COLO668 (cell line): Measurements from ENCODE around the gene MMP20.

Source experiments
- DNase-seq: peaks from one replicate; lab custom pipeline; 2025; ENCODE audit not compliant: unreplicated experiment; lab: John Stamatoyannopoulos, UW

Gene MMP20

DNA sequence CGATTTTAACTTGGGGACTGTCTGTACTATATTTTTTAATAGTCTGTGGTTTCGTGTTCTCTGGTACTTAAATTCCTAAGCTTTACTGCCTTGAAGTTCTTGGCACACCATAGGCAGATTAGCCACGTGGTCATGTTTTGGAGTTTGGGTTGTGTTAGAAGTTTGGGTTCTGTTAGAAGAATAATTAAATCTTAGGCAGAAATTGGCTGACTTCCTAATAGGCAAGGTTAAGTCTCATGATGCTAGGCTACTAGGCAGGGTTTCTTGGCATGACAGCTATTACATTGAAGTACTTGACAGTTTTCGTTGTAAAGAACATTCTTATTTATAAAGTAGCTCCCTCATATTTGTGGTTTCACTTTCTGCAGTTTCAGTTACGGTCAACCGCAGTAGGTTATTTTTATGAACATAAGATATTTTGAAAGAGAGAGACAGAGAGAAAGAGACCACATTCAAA, 64.5 kb downstream of the MMP20 start:
- no peak for DNase-seq

DNA sequence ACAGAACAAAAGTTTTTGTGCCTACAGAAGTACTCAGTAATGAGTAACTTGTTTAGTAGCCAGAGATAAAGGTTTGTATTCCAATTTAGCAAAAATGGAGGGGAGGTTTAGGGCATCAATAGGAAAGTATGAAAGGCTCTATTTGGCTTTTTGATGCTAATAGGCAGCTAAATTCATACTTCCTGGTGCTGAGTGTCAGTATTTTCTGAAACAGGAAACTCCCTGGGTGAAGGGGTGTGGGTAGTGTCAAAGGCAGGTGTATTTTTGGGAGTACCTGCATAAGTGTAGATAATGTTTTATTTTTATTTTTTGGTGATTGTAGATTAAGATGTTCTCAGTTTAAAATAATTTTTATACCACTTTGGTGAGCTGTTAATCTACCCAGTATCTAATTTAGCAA, 65.3 kb downstream of the MMP20 start:
- no peak for DNase-seq

DNA sequence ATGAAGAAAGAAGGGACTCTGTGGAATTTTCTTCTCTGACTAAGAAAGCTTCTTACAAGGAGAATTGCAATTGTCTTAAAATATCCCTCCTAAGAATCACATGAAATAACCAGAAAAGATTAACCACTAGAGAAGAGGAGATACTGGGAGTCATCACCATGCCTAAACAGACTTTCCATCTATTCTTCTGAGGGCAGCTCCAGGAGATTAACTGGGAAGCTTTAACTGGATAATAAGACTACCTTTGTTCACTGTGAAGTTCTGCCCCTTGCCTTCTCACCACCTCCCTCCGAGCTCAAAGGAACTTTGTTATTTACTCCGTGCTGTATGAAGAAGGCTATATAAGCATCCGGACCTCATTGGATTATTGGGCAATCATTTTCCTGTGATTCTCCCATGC, 70.0 kb downstream of the MMP20 start:
- no peak for DNase-seq

DNA sequence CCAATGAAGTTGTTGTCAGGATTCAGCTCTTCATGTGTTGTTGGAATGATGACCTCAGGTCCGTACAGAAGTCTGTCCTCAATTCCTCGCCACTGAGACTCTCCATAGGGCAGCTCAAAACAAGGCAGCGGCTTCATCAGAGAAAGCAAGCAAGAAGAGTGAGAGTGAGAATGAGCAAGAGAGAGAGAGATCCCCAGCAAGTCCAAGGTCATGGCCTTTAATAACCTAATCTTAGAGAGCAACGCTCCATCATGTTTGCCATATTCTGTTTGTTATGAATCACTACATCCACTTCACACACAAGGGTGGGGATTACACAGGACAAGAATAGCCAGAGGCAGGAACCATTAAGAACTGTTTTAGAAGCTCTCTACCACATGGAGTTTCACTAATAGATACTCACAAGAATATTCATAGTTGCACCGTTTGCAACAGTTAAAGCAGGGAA, 71.3 kb downstream of the MMP20 start:
- DNase-seq, result no peak

DNA sequence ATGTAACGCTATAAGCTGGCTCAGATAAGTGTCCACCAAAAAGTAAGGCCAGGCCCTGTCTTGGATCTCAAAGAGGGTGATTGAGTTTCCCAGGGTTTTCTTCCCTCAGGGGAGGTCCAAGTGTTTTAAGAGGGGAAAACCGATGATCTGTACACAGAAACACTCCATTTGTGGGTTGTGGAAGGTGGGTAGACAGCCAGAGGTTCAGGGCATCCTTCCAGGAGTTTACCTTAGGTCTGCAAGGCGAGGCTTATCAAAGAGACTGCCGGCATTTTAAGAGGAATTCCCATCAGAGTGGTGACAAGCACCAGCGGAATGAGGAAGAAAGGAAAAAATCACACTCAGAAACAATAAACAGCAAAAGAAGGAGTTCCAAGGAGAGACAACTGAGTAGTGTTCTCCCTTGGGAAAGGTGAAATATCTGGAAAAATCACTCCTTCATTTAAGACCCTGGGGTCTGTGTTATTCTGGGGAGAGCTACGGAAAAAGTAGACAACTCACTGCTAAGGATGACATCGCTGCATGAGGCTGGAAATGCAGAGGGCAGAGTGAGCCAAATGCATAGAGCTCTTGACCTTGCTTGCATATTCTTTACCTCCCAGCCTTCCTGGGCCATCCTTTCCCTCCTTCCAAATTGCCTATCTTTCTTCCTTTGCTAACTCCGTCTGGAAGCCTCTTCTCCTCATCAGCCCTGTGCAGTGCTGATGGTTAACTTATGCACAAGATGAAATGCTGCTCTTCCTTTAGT, 72.5 kb downstream of the MMP20 start:
- DNase-seq, result no peak

DNA sequence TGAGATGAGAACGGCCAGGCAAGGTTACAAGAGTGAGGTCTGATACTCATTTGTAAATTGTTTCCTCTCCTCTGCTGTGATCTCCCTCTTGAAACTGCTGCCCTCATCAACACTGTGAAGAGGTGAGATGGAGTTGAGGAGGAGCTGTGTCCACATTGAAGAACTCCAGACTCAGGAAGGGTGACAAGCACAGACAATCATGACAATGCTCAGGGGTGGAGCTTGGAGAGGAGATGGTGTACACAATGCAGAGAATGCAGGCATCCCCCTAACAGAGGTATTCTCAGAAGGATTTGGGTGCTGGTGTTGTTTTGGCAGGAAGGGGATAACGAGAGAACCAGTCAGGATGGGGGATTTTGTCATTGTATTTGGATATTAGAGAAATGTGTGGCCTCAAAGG, 73.1 kb downstream of the MMP20 start:
- no peak for DNase-seq

DNA sequence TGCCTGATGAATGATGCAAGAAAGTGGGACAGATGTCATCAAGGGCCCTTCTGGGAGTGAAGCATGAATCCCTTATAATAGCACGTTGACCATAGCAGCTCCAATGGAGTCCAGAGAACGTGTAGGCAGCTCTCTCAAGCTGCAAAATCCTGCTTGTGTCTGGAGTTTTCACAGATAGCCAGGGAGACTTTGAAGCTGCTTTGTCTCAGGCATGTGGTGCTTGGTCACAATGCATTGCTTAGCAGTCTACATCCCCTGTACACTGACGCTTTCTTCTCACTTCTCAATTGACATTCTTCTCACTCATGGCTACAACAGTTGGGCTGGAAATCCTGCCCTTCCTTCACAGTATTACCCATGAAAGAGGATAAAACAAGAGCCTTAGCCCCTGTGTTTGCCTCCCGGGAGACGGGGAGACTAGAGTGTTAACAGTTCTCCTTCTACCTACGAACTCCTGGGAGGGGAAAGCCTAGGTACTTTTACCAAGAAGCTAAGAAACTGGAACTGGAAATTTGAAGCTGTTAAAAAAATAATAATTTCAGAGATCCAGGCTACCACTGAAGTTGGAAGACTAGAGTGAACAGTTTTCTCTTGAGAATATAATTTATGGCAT, 73.9 kb downstream of the MMP20 start:
- DNase-seq, result no peak

DNA sequence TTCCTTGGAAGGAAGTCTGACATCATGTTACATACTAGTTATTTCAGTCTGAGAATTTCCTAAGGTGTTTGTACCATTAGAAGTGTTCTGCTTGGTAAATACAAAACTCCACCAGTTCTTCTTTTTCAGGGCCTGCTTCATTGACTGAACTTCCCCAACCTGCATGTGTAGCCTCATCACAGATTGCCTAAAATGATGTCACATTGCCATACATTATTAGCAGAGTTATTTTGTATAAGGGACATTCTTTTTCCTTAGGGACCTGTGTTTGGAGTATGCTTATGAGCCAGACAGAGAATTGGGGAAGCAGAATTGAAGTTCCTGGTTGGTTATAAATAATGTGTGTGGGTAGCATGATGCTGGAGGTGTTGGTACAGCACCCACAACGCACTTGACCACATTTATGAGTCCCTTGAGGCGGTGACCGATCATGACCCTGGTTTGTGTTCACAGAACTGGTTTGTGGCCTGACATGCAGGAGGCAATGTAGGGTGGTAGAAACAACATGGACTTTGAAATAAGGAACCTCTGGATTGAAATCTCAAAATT, 78.1 kb downstream of the MMP20 start:
- DNase-seq, result no peak

DNA sequence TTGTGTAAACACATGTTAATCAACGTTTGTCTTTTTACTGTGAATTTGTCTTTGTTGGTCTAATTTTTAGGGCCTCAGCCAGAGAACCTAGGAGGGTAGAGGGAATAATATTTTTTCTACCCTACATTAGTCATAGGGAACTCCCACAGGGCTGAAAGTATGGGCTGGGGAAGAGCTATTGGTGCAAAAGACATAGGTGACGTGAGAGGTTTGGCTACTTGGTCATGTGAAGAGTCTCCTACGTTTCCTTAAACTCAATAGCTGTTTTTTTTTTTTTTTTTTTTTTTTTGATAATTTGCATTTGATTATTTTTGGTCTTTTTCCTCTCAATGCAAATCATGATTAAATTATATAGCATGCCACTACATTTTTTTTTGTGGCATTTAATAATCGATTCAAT, 78.7 kb downstream of the MMP20 start:
- DNase-seq, result no peak

DNA sequence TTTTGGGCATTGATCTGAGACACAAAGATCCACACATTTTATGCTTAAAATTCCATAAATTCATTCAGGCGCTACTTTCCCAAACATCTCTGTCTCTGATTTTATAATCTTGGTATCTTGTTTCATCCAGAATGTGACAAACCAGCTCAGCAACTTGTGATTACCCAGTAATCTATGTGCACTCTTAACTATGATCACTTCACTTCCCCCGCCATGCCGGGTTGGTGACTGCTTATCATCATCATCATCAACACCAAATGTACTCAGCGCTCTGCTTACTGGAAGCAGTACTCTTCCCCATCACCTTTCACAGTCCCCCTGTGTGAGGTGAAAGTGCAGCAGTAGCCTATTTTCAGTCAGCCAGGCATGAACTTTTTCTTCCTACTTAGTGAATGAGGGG, 79.4 kb downstream of the MMP20 start:
- no peak for DNase-seq

DNA sequence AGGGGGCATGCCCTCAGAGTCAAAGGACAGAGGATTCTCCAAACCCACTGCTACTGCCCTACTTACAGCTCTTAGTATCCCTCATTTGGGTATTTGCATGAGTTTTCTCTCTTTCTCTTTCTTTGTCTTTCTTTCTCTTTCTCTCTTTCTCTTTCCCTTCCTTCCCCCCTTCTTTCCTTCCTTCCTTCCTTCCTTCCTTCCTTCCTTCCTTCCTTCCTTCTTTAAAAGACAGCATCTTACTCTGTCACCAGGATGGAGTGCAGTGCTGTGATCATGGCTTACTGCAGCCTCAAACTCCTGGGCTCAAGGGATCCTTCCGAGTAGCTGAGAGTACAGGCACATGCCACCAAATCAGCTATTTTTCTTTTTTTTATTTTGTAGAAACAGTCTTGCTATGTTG, 80.5 kb downstream of the MMP20 start:
- DNase-seq, result no peak

DNA sequence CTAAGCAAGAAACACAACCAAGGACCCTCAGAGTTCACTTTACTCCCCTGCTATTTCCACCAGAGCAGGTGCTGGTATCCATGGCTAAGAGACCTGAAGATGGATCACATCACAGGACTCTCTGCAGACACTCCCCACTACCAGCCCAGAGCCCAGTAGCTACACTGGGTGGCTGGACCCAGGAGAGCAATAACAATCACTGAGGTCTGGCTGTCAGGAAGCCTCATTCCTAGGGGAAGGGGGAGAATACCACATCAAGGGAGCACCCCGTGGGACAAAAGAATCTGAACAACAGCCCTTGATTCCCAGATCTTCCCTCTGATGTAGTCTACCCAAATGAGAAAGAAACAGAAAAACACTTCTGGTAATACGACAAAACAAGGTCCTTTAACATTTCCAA, 85.6 kb downstream of the MMP20 start:
- no peak for DNase-seq

DNA sequence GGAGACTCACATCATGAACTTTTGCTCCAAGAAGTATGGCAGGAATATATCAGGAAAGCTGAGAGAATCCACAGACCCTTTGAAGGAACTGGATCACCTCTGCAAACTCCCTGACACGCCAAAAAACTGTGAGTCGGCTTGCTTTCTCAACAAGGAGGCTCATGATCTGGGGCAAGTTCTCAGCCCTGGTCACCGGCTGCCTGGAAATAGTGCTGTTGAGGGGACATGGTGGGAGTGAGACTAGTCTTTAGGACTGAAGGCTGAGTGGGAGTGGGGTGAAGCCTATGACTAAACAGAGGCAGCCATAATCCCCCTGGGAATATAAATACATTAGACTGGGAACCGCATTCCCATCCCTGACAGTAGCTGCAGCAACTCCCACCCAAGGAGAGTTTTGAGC, 86.2 kb downstream of the MMP20 start:
- no peak for DNase-seq

DNA sequence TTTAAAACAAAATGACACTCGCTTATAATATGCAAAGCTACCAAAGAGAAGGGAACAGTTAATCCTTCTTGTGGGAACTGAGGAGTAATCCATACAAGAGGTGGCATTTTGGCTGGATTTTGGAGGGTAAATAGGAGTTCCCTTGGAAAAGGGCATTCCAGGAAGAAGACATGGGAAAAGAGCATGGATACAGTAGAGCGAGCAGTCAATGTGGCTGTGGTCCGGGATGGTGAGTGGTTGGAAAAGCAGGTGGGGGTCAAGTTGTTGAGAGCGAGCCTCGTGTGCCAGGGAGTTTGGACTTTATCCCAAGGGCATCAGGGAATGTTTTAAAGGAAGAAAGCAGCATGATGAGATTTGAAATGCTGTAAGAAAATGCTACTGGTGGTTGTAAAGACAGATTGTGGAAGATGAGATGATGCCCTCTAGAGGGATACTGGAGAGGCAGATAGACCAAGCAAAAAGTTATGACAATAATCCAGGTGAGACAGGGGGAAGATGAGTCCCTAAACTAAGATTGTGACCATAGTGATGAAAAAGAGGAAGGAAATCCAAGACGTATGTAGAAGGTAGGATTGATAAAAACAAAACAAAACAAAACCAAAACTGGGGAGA, 90.8 kb downstream of the MMP20 start:
- DNase-seq, result no peak

DNA sequence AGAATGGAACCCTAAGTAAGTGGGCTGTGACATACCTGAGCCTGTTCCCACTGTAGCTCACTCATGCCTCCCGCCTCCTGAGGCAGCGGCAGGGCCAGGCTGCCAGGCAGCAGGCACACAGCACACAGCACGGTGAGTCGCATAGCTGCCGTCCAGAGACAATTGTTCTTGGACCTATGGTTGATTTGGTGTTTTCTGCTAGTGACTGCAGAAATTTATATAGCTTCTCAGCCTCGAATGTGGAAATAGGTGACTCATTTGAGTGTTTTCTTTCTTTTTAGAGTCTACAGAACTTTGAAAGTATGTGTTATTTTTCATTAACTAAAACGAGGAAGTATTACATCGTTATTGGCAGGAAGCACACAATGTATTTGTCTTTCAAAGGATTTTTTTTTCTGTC, 94.6 kb downstream of the MMP20 start, which contains the start of gene MMP7:
TSS of gene MMP7 (minus strand) at position 190 of the 400 bp plus-strand sequence. CDS start at position 143, 47 bp downstream.
- no peak for DNase-seq

DNA sequence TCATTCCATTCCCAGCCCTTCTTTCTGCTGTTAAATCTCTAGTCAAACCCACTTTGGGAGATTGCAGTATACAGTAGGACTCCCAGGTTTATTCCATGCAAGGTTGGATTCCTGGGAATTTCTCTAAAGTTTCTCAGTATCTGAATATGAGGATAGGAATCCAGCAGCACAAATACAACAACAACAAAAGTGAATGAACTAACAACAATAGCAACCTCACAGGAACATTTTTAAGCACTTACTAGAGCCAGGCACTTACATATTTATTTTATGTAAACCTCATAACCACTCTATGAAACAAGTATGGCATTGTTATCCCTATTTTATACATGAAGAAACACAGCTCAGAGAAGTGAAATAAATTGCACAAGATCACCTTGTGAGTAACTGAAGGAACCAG, 96.5 kb downstream of the MMP20 start:
- no peak for DNase-seq

DNA sequence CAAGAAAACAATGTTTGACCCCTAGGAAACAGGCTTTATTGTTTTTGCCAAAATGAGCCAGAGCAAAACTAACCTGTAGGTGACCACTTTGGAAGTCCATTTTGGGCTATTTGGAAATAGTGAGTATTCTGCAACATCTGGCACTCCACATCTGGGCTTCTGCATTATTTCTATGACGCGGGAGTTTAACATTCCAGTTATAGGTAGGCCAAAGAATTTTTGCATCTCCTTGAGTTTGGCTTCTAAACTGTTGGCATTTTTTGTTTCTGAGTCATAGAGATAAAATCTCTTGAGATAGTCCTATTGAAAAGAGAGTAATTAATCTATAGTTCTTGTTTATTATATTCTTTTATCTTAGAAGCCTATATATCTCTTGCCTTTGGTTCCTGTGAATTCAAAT, 97.4 kb downstream of the MMP20 start:
- no peak for DNase-seq

DNA sequence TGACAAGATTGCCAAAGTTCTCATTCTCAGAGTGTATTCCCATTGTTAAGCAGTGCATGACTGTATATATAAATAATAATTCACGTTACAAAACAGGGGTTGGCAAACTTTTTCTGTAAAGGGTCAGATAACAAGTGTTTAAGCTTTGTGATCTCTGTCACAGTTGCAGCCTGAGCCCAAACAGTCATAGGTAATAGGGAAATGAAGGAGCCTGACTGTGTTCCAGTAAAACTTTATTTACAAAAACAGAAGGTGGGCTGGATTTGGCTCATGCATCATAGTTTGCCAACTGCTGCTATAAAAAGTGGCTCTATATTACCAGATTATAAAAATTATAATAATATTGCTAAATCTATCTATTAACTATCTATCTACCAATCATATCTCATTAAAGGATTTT, 98.1 kb downstream of the MMP20 start:
- DNase-seq, result no peak
